HFF-Myc (cell line): ENCODE measurements around the gene PDK2.

ENCODE experiments used
- DNase-seq: peaks from one replicate; pipeline ENCODE4 v3.0.0-alpha.2; 2011; ENCODE audit warnings: low read depth; ENCODE audit errors: extremely low read depth
- H3K4me3 ChIP-seq: replicated peaks from 2 replicates; pipeline ENCODE4 v1.5.1; 2011; ENCODE audit warnings: low read depth, mild to moderate bottlenecking, control low read depth, low read length
- TF ChIP-seq, protein P1 (sequence below): IDR thresholded peaks from 2 replicates; pipeline ENCODE4 v1.5.1; 2012; ENCODE audit warnings: mild to moderate bottlenecking, low read depth, low read length, control low read depth; ENCODE audit errors: missing control alignments

PDK2 gene

DNA sequence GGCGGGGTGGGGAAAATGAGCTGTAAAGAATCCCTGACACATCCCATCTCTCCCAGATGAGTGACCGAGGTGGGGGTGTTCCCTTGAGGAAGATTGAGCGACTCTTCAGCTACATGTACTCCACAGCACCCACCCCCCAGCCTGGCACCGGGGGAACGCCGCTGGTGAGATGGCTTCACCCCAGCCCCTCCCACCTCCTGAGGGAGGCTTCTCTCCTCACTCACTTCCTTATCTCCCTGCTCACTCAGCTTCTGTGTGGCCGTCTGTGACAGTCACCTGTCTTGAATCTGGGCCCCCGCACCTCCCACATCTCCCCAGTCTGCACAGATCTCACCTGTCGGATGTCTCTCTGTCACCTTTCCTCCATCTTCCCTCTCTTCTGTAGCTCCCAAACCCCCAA, 13.4 kb downstream of the PDK2 start:
- TF ChIP-seq, protein P1, sequence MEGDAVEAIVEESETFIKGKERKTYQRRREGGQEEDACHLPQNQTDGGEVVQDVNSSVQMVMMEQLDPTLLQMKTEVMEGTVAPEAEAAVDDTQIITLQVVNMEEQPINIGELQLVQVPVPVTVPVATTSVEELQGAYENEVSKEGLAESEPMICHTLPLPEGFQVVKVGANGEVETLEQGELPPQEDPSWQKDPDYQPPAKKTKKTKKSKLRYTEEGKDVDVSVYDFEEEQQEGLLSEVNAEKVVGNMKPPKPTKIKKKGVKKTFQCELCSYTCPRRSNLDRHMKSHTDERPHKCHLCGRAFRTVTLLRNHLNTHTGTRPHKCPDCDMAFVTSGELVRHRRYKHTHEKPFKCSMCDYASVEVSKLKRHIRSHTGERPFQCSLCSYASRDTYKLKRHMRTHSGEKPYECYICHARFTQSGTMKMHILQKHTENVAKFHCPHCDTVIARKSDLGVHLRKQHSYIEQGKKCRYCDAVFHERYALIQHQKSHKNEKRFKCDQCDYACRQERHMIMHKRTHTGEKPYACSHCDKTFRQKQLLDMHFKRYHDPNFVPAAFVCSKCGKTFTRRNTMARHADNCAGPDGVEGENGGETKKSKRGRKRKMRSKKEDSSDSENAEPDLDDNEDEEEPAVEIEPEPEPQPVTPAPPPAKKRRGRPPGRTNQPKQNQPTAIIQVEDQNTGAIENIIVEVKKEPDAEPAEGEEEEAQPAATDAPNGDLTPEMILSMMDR = no peak
- H3K4me3 ChIP-seq = no peak overlapping the region
- DNase-seq = no peak

DNA sequence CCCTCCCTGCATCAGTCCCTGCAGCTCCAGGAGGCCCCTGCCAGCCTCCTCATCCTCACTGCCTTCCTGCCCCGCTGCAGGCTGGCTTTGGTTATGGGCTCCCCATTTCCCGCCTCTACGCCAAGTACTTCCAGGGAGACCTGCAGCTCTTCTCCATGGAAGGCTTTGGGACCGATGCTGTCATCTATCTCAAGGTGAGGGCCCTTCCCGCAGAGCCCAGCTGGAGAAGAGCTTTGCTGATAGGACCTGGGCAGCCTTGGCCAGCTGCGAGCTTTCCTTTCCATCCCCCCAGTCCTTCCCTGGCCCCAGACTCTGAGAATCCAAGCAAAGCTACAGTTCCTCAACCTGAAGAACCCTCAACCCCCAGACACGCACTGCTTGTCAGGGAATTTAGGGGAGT, 14.1 kb downstream of the PDK2 start:
- TF ChIP-seq, protein P1 = no peak
- no peak overlapping the region for H3K4me3 ChIP-seq

DNA sequence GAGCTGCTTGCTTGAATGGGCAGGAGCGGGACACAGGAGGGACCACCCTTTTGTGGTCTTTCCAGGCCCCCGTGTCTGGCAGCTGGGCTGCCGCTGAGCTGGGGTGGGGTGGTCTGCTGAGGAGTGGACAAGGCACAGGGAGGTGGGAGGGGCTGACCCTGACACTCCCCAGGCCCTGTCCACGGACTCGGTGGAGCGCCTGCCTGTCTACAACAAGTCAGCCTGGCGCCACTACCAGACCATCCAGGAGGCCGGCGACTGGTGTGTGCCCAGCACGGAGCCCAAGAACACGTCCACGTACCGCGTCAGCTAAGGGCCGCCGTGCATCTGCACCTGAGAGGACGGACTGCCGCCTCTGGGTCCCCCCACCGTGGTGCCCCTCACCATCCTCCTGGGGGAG, 14.6 kb downstream of the PDK2 start:
- no peak for DNase-seq
- no peak overlapping the region for H3K4me3 ChIP-seq
- TF ChIP-seq, protein P1 = no peak

More for the DNA sequence above, 14.1 kb downstream of the PDK2 start:
- DNase-seq = no peak

DNA sequence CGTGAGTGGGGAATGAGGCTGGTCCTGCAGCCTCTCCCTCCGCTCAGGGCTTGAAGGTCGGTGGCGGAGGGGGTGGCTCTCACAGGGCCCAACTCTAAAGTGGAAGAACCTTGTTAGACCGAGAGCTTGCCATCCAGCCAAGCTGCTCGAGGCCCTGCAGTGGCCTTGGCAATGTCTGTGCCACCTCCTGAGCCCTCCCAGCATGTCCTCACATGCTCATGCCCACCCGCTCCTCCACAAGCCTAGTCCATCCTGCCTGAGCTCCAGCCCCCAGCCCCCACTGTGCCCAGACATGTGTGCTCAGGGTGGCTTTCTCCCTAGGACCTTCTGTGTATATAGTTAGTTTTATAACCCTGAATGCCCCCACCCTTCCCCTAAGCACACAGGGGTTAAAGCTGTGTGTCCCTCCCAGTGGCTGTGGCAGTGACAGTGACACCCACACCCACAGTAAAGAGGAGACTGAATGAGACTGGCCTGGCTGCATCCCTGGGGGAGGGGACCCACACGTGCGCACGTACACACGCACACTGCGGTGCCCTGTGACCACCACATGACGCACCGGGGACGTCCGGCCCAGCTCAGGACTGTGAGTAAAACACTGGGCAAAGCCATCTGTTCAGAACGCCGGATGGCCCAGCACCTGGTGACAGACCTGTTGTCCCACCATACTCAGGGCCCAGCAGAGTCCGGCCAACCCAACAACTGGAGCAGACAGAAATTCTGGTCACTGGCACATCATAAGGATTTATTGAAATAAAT, 15.6 kb downstream of the PDK2 start:
- TF ChIP-seq, protein P1 = no peak
- no peak overlapping the region for H3K4me3 ChIP-seq
- no peak for DNase-seq

DNA sequence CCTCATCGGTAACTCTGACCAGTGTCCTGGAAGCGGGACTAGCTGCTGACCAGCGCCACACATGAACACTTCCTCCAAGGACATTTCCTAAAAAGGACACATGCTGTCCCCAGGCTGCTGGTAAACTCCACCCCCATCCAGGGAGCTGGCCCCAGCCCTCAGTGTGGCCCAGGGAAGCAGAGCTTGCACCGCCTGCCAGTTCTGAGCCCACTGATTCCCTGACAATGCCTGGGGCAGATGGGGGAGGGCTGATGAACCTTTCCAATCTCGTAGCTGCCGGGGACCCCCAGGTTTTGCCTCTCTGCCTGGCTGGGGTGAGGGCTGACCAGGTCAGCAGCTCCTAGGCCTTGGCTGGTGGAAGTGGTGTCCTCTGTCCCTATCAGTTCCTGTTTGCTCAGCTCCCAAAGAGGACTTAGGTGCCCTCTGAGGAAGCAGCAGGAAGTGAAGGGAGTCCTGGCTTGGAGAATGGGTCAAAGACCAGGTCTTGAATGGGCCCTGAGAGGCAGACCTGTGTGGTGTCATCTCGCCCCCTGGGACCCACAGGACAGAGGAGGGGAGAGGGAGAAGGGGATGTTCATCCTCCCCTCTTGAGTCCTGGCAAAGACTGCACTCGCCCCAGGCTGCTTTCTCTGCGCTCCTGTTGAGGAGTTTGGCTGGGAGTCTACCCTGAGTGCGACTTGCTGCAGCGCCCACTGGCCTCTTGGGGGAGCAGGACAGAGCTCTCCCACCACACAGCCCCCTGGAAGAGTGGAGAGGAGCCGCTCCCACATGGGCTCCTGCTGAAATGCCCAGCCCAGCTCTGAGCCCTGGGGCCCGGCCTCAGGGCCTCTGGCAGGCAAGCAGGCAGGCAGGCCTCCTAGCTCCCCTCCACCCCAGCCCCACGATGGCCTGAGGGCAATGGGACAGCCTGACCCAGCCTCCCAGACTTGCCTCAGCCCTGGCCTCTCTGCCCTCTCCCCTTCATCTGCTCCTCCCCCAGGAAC, 16.8 kb downstream of the PDK2 start:
- TF ChIP-seq, protein P1 = no peak
- no peak for DNase-seq
- H3K4me3 ChIP-seq = no peak overlapping the region

DNA sequence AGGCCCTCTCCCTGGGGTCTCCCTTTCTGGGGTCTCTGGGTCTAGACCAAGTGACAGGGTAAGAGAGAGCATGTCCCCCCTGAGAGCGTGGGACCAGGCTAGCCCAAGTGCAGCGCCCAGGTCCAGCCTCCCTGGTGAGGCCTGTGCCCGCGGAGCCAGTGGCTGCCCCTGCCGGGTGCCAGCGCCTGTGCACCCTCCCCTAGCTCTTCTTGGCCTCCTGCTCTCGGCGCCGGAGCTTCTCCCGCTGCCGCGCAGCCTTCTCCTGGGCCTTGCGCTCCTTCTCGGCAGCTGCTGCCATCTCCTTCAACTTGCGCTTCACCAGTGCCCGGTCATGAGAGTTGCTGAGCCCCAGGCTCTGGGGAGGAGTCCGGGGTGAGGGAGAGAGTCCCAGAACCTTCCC, 17.5 kb downstream of the PDK2 start:
- no peak overlapping the region for H3K4me3 ChIP-seq
- no peak for DNase-seq
- TF ChIP-seq, protein P1 = no peak
